GM12878 (cell line): ENCODE measurements around the gene BMP7. TPM values are rescaled to one million over a fixed set of nuclear protein-coding genes. Genes with fewer than 3 reads are reported as not detected.

ENCODE experiments used
- ATAC-seq: fragments of 200-7000 bp; cut with Tn5 transposase; 3 replicates; pipeline ENCODE4 v1.9.1; 2020; ENCODE audit warnings: mild to moderate bottlenecking, moderate library complexity
- BruUV-seq: library from RNA; stranded (reverse); fragments of 400-500 nt; replicated peaks from 2 replicates; lab custom pipeline; 2021; lab: Mats Ljungman, UMichigan
- CTCF ChIA-PET: fragments of 300-600 bp; sonication (Branson Sonifier 250); formaldehyde crosslinking; extraction: SDS; loops from one replicate; lab custom pipeline; 2021; ENCODE audit warnings: inconsistent platforms; lab: Yijun Ruan, JAX
- POLR2A ChIA-PET: fragments of 350-600 bp; formaldehyde crosslinking; extraction: SDS; loops from one replicate; lab custom pipeline; 2021; ENCODE audit warnings: inconsistent platforms; lab: Charles Lee
- RAD21 ChIA-PET: fragments of 300-600 bp; sonication (Branson Sonifier 250); formaldehyde crosslinking; loops from one replicate; lab custom pipeline; 2023; ENCODE audit warnings: antibody characterized with exemption; ENCODE audit not compliant: unreplicated experiment; lab: Charles Lee
- SMC1A ChIA-PET: fragments of 300-600 bp; sonication (Branson Sonifier 250); formaldehyde crosslinking; loops from one replicate; lab custom pipeline; 2023; ENCODE audit not compliant: unreplicated experiment, uncharacterized antibody; lab: Charles Lee
- DNase-seq: peaks from one replicate; pipeline ENCODE4 v3.0.0-alpha.2; 2011; ENCODE audit warnings: low read depth, low spot score
- FAIRE-seq: peaks from 3 replicates; lab custom pipeline; 2011; peaks lifted over from hg19 to GRCh38; lab: Jason Lieb, UNC
- H2AFZ ChIP-seq: 2 replicates; pipeline ENCODE4 v1.6.0; 2011; ENCODE audit warnings: low read depth, low read length, control low read depth; ENCODE audit not compliant: control insufficient read depth
- H3K27ac ChIP-seq: 2 replicates; pipeline ENCODE4 v1.5.1; 2011; ENCODE audit warnings: control low read depth; ENCODE audit not compliant: control insufficient read depth, insufficient read depth
- H3K27me3 ChIP-seq, 2 experiments: replicated peaks in 1 of 2; 2 replicates each; pipeline versions ENCODE4 v1.6.0 to v1.6.1; 2011; ENCODE audit warnings: low read length in 1 of 2; ENCODE audit not compliant: control insufficient read depth in 2 of 2, insufficient read depth in 2 of 2
- H3K36me3 ChIP-seq, 2 experiments: 2 replicates each; pipeline ENCODE4 v1.5.1; 2011; ENCODE audit warnings: low read length in 1 of 2; ENCODE audit not compliant: control insufficient read depth in 2 of 2, insufficient read depth in 2 of 2
- H3K4me1 ChIP-seq: 2 replicates; pipeline ENCODE4 v1.6.1; 2011; ENCODE audit warnings: mild to moderate bottlenecking, low read length, moderate library complexity, mixed read lengths; ENCODE audit not compliant: control insufficient read depth, insufficient read depth
- H3K4me2 ChIP-seq: 2 replicates; pipeline ENCODE4 v1.6.0; 2011; ENCODE audit warnings: control low read depth; ENCODE audit not compliant: control insufficient read depth, insufficient read depth
- H3K4me3 ChIP-seq: fragments of 200-600 bp; sonication (generic); 2 replicates; pipeline ENCODE4 v1.5.1; 2016
- H3K79me2 ChIP-seq: 2 replicates; pipeline ENCODE4 v1.6.0; 2011; ENCODE audit warnings: low read length; ENCODE audit not compliant: control insufficient read depth, insufficient read depth
- H3K9ac ChIP-seq: 2 replicates; pipeline ENCODE4 v1.8.0; 2011; ENCODE audit warnings: low read length, control low read depth, mixed read lengths; ENCODE audit not compliant: control insufficient read depth, insufficient read depth
- H3K9me3 ChIP-seq: replicated peaks from 3 replicates; pipeline ENCODE4 v1.5.1; 2011; ENCODE audit warnings: mild to moderate bottlenecking, low read length; ENCODE audit not compliant: control insufficient read depth, insufficient read depth
- H4K20me1 ChIP-seq: 2 replicates; pipeline ENCODE4 v1.6.0; 2011; ENCODE audit not compliant: control insufficient read depth, insufficient read depth
- ASH2L ChIP-seq: fragments of 300-600, 200-600 bp; sonication (generic); IDR thresholded peaks from 2 replicates; pipeline ENCODE4 v1.6.1; 2017; ENCODE audit warnings: low read depth, mild to moderate bottlenecking, borderline replicate concordance
- CBX3 ChIP-seq: fragments of 200-600 bp; sonication (generic); IDR thresholded peaks from 2 replicates; pipeline ENCODE4 v1.6.1; 2016; ENCODE audit warnings: low read depth, borderline replicate concordance
- E4F1 ChIP-seq: fragments of 450-650 bp; IDR thresholded peaks from 2 replicates; pipeline ENCODE4 v1.6.1; 2018; ENCODE audit warnings: borderline replicate concordance, mild to moderate bottlenecking; ENCODE audit not compliant: partially characterized antibody
- IRF4 ChIP-seq: IDR thresholded peaks from 2 replicates; pipeline ENCODE4 v1.6.1; 2011; ENCODE audit warnings: low read depth, low read length
- LARP7 ChIP-seq: fragments of 450-650 bp; IDR thresholded peaks from 2 replicates; pipeline ENCODE4 v1.6.1; 2017; ENCODE audit warnings: mild to moderate bottlenecking
- MXI1 ChIP-seq: fragments of 150-350 bp; IDR thresholded peaks from 2 replicates; pipeline ENCODE4 v1.6.1; 2011; ENCODE audit warnings: low read depth, mild to moderate bottlenecking, inconsistent platforms, low read length, improper control_type of control experiment
- NRF1 ChIP-seq: conservative IDR thresholded peaks from 2 replicates; pipeline ENCODE4 v1.6.1; 2011; ENCODE audit warnings: mild to moderate bottlenecking, low read depth, low read length, improper control_type of control experiment
- PBX3 ChIP-seq: IDR thresholded peaks from 2 replicates; pipeline ENCODE4 v1.6.1; 2011; ENCODE audit warnings: mild to moderate bottlenecking, low read depth, low read length, moderate library complexity; ENCODE audit not compliant: insufficient replicate concordance
- SP1 ChIP-seq: IDR thresholded peaks from one replicate; pipeline ENCODE4 v1.6.1; 2011; ENCODE audit warnings: low read depth, low read length
- SREBF1 ChIP-seq: IDR thresholded peaks from 2 replicates; pipeline ENCODE4 v1.6.1; 2012; ENCODE audit warnings: mild to moderate bottlenecking, low read length
- WGBS: methylation state at CpG from one replicate; pipeline ENCODE4 v1.1.6; 2016; ENCODE audit warnings: low lambda C conversion rate; ENCODE audit not compliant: insufficient replicate concordance, insufficient coverage; ENCODE audit errors: missing lambda C conversion rate; 5-methylcytosine and 5-hydroxymethylcytosine counted together
- in situ Hi-C: fragments of 300-500 bp; cut with MboI; formaldehyde crosslinking; loops from 9 replicates; pipeline ENCODE4 v1.14.3; 2018; ENCODE audit warnings: mixed read lengths
- intact Hi-C: fragments of 100-400 bp; cut with micrococcal nuclease; formaldehyde crosslinking; loops from one replicate; pipeline ENCODE4 v1.14.2; 2022; ENCODE audit not compliant: unreplicated experiment
- polyA plus RNA-seq, 11 experiments: library from polyadenylated mRNA; depleted of rRNA in 4 of 11; unstranded in 6 of 11; stranded (reverse) in 5 of 11; fragments of >200 nt; fragmentation: Nextera tagmentation in 4 of 11; fragmentation: Illumina TruSeq in 1 of 11; extraction: Ambion mirVana in 4 of 11; extraction: Trizol in 1 of 11; gene quantifications; 1 replicate in 1 of 11; 2 replicates in 10 of 11; pipeline versions ENCODE4 v1.2.1 to v1.2.3, GENCODE V29; 2011 to 2016; ENCODE audit warnings: inconsistent platforms in 2 of 11, missing spikeins in 2 of 11, low read depth in 1 of 11
- total RNA-seq, 4 experiments: library from RNA; depleted of rRNA in 3 of 4; stranded (reverse); fragments of >200 nt in 3 of 4; fragmentation: Illumina TruSeq in 1 of 4; extraction: Trizol in 1 of 4; gene quantifications; 2 replicates each; pipeline versions ENCODE4 v1.2.1 to v1.2.3, GENCODE V29; 2013 to 2021
- TF ChIP-seq, protein P1 (sequence below): fragments of 150-350 bp; IDR thresholded peaks from 2 replicates; pipeline ENCODE4 v1.6.1; 2016; ENCODE audit warnings: low read depth, low read length
- TF ChIP-seq, protein P2 (sequence below): fragments of 450-650 bp; IDR thresholded peaks from 2 replicates; pipeline ENCODE4 v1.6.1; 2017; ENCODE audit warnings: antibody characterized with exemption, mild to moderate bottlenecking, moderate library complexity

BMP7 gene
- total and polyA plus RNA-seq, 10 of the 15 experiments (the other 5 are each of a cell fraction or from before 2014, with no cell fraction given), result 0.18 to 0.51 (median 0.28) TPM; not detected in 7

- TF ChIP-seq CBX3, result no peak
- no peak for TF ChIP-seq LARP7
- TF ChIP-seq, protein P1, sequence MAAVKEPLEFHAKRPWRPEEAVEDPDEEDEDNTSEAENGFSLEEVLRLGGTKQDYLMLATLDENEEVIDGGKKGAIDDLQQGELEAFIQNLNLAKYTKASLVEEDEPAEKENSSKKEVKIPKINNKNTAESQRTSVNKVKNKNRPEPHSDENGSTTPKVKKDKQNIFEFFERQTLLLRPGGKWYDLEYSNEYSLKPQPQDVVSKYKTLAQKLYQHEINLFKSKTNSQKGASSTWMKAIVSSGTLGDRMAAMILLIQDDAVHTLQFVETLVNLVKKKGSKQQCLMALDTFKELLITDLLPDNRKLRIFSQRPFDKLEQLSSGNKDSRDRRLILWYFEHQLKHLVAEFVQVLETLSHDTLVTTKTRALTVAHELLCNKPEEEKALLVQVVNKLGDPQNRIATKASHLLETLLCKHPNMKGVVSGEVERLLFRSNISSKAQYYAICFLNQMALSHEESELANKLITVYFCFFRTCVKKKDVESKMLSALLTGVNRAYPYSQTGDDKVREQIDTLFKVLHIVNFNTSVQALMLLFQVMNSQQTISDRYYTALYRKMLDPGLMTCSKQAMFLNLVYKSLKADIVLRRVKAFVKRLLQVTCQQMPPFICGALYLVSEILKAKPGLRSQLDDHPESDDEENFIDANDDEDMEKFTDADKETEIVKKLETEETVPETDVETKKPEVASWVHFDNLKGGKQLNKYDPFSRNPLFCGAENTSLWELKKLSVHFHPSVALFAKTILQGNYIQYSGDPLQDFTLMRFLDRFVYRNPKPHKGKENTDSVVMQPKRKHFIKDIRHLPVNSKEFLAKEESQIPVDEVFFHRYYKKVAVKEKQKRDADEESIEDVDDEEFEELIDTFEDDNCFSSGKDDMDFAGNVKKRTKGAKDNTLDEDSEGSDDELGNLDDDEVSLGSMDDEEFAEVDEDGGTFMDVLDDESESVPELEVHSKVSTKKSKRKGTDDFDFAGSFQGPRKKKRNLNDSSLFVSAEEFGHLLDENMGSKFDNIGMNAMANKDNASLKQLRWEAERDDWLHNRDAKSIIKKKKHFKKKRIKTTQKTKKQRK, result no peak
- no peak for TF ChIP-seq PBX3
Observed at GRCh38 chr20:57291003-57291402, 24.6 kb upstream of the BMP7 start (continued).

GRCh38 chr20:57290178-57290484 lies 23.7 kb upstream of the BMP7 start:
- Histone ChIP-seq H3K27ac (no peak overlapping the region), H4K20me1 (no peaks in the 10 kb centered on the region), H3K4me1 (no peaks in the 10 kb centered on the region), H3K9me3 (no peaks in the 10 kb centered on the region), H2AFZ (no peak overlapping the region), H3K4me3 (no peak overlapping the region), H3K27me3 (peaks cover 5 to 15% of the 10 kb centered on the region in 2 experiments; a peak in 3 of 4 replicates), H3K36me3 (no peaks in the 10 kb centered on the region), H3K79me2 (no peaks in the 10 kb centered on the region), H3K4me2 (no peak overlapping the region), H3K9ac (no peak overlapping the region)
- CTCF ChIA-PET, result no interaction called here
- DNase-seq (no peak), FAIRE-seq (no peak), ATAC-seq (no peak)
- POLR2A ChIA-PET, result no interaction called here
- BruUV-seq, result no TSS peak
- 4% methylated on average over 5 of the region's 5 CpGs for WGBS
- RAD21 ChIA-PET, result no interaction called here
- in situ Hi-C loops (no loop called here), intact Hi-C loops (no loop called here)
- SMC1A ChIA-PET, result no interaction called here
- no peak for TF ChIP-seq SP1
- no peak for TF ChIP-seq SREBF1
- no peak for TF ChIP-seq PBX3
- TF ChIP-seq, protein P2, sequence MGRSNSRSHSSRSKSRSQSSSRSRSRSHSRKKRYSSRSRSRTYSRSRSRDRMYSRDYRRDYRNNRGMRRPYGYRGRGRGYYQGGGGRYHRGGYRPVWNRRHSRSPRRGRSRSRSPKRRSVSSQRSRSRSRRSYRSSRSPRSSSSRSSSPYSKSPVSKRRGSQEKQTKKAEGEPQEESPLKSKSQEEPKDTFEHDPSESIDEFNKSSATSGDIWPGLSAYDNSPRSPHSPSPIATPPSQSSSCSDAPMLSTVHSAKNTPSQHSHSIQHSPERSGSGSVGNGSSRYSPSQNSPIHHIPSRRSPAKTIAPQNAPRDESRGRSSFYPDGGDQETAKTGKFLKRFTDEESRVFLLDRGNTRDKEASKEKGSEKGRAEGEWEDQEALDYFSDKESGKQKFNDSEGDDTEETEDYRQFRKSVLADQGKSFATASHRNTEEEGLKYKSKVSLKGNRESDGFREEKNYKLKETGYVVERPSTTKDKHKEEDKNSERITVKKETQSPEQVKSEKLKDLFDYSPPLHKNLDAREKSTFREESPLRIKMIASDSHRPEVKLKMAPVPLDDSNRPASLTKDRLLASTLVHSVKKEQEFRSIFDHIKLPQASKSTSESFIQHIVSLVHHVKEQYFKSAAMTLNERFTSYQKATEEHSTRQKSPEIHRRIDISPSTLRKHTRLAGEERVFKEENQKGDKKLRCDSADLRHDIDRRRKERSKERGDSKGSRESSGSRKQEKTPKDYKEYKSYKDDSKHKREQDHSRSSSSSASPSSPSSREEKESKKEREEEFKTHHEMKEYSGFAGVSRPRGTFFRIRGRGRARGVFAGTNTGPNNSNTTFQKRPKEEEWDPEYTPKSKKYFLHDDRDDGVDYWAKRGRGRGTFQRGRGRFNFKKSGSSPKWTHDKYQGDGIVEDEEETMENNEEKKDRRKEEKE, result no peak
- no peak for TF ChIP-seq NRF1
- TF ChIP-seq ASH2L, result no peak
- no peak for TF ChIP-seq IRF4
- TF ChIP-seq E4F1, result no peak
- TF ChIP-seq MXI1, result no peak
